Epithelial cell of esophagus (primary cell): ENCODE measurements around the gene CABYR.
A peak's percentile ranks its signal among the peaks of the same experiment; 100 is the strongest.

Experiments
- DNase-seq: peaks from one replicate; pipeline ENCODE4 v3.0.0; 2010; ENCODE audit warnings: low read depth
- H3K4me3 ChIP-seq: 2 replicates; pipeline ENCODE4 v1.5.1; 2011; ENCODE audit warnings: mild to moderate bottlenecking, low read length, control low read depth
- CTCF ChIP-seq: IDR thresholded peaks from 2 replicates; pipeline ENCODE4 v1.5.1; 2011; ENCODE audit warnings: low read depth, mild to moderate bottlenecking, low read length, control low read depth, inconsistent platforms; ENCODE audit not compliant: insufficient read depth; ENCODE audit errors: missing control alignments

The CABYR gene

DNA sequence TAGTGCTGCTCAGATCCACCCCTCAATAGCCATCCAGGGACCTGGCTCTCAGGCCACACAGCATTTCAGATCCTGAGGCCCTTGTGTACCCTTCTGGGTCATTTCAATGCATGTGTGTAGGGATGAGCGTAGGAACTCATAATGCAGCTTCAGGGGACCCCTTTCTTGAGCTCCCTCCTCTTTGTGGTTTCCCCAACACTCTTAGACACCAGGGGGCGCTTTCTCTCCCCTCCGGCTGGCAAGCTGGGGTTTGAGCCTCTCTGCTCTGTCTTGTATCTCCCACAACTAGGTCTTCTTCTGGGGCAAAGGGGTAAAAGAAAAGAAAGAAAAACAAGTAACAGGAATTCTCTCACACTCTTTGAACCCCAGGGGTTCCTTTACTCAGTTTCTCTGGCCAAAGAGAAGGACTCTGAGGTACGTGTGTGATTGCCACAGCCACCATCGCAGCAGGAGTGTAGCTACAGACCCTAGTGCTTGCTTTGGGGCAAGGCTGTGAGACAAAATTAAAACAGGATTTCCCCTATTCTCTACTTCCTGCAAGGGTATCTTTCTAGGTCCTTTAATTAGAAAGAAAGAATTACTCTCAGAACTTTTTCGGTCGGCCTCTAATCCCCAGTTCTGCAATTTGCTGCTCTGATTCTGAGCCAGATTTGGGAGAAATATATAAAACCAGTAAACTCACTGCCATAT lies 38.0 kb downstream of the CABYR start:
- peak; percentile 66 for DNase-seq
- TF ChIP-seq CTCF: peak; percentile 90
- no peak overlapping the region for H3K4me3 ChIP-seq

DNA sequence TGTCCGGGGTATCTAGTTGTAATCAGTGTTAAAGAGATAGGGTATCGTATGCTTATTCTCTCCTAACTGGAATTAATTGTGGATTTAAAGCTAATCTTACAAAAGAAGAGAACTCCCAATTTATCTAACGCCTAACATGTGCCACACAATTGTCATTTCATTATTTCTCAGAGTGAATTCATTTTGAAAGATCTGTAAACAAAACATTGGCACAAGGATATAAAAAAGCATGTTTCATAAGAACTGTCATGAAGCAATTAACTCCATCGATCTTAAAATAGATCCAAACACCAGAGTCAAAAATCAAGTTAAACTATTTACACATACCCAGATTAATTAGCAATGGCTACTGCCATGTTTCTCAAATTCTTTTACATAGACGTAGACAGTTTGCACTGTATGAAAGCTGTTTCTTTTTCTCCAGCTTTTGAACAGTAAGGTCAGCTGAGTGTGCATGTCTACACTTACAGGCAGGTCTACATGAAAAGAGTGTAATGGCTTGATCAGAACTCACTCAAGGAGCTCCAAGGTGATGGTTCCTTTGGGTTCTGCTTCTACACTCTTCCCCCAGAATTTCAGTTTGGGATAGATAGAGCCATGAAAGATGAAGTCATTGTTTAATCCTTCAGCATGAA lies 38.8 kb downstream of the CABYR start:
- no peak for TF ChIP-seq CTCF
- DNase-seq: no peak
- H3K4me3 ChIP-seq: no peak overlapping the region

GRCh38 chr18:24180048-24180447 lies 41.2 kb downstream of the CABYR start:
- DNase-seq: no peak
- TF ChIP-seq CTCF: no peak
- no peak overlapping the region for H3K4me3 ChIP-seq

DNA sequence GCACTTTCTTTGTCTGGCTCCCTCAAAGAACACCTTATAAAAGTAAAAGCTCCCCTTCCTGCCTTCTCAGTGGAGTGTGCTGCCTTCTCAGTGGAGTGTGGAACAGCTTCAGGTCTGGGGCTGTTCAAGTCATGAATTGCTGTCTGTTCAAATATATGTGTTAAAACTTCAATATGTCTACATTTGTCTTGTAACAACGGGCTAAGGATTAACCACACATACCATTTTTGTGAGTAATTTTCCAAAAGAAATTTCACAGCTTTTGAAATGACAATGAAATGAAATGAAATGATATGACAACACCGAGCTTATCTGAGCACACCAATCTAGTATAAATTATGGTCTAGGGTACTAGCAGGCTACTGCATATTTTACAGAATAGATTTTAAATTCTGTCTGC lies 42.9 kb downstream of the CABYR start:
- DNase-seq: peak; percentile 53
- TF ChIP-seq CTCF: no peak
- H3K4me3 ChIP-seq: no peak overlapping the region

DNA sequence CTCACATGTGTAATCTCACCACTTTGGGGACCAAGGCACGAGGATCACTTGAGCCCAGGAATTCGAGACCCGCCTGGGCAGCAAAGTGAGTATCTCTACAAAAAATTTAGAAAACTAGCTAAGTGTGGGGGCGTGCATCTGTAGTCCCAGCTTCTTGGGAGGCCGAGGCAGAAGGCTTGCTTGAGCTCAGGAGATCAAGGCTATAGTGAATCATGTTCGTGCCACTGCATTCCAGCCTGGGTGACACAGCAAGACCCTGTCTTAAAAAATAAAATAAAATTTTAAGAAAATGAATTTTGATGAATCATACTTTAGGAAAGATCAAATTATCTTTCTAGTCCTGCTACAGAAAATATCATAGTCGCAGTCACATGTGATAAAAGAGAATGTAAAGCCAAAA lies 46.9 kb downstream of the CABYR start:
- no peak for TF ChIP-seq CTCF
- no peak overlapping the region for H3K4me3 ChIP-seq
- no peak for DNase-seq

- DNase-seq: no peak
- H3K4me3 ChIP-seq: no peak overlapping the region
- no peak for TF ChIP-seq CTCF
Observed at GRCh38 chr18:24187049-24187448, 48.2 kb downstream of the CABYR start.

DNA sequence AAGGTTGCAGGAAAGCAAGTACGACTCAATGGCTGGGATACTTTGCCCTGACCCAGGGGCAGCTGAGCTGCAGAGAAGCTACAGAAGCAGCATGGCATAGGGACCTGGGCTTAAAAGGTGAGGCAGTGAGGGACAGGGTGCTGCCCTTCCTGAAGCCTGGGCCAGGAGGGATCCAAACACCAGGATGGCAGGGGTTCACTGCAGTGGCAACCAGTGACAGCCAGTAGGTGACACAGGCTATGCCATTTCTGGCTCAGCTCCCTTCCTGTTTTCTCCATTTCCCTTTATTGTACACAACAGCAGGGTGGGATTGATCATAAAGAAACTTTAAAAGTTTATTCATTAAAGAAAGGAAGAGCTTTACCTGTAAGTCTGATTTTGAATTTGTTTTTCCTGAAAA lies 48.8 kb downstream of the CABYR start:
- no peak for DNase-seq
- no peak for TF ChIP-seq CTCF
- no peak overlapping the region for H3K4me3 ChIP-seq
